ENCODE measurements around the gene NID2. TPM values are rescaled to one million over a fixed set of nuclear protein-coding genes. Genes with fewer than 3 reads are reported as not detected.
A peak's percentile ranks its signal among the peaks of the same experiment; 100 is the strongest.

The NID2 gene
- polyA plus RNA-seq, 4 donors = 88.9 to 239 (median 139) TPM

DNA sequence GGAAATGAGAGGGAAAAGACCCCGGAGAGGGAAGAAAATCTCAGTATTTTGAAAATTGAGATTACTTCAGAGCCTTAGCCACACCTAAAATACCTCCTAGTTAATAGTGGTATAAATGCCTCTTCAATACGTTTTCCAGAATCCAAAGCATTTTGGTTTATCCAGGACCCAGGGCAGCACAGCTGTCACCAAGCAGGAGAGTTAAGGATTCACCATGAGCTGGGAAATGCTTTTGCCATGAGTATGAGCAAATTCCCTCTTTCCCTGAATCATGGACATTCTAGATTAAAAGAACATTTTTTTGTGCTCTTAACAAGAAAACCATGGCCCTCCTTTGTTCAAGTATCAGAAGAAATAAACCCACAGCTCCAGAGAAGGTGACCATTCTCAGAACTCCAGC, 101.3 kb downstream of the NID2 start:
- no peak for DNase-seq (ENCODE audit: low read depth in 4 of 4, low spot score in 3 of 4)

- DNase-seq (ENCODE audit: low read depth in 4 of 4, low spot score in 3 of 4) = peak; percentile 14 to 43 (median 25)
These were observed 105.6 kb downstream of the NID2 start for GRCh38 chr14:51963286-51963685.

DNA sequence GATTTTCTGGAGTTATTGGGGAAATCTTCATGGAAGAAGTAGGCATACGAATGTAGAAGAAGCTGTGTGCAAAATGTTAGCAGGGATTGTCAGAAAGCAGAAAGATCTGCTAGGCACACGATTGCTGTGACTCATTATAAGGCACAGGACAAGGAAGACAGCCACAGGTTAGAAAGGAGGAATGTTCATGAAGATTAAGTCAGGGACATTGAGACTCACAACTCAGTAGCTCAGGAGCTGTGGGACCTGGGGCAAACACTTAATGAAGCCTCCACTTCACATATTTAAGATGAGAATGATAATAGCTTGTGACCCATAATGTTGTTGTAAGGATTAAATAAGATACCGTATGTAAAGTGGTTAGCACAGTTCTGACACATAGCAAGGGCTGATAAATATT, 106.1 kb downstream of the NID2 start:
- DNase-seq (ENCODE audit: low read depth in 4 of 4, low spot score in 3 of 4) = no peak

- DNase-seq (ENCODE audit: low read depth in 4 of 4, low spot score in 3 of 4) = no peak
These were observed 108.0 kb downstream of the NID2 start for GRCh38 chr14:51960866-51961265.

DNA sequence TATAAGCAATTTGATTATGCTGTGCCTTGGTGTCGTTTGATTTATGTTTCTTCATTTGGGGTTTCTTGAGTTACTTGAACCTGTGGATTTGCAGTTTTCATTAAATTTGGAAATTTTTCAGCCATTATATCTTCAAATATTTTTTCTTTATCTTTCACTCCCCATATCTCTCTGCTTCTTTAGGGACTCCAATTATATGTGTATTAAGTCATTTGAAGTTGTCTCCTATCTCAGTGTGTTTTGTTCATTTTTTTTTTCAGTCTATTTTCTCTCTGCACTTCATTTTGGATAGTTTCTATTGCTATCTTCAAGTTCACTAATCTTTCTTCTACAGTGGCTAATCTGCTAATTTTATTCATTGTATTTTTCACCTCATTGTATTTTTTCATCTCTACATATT, 108.9 kb downstream of the NID2 start:
- no peak for DNase-seq (ENCODE audit: low read depth in 4 of 4, low spot score in 3 of 4)

DNA sequence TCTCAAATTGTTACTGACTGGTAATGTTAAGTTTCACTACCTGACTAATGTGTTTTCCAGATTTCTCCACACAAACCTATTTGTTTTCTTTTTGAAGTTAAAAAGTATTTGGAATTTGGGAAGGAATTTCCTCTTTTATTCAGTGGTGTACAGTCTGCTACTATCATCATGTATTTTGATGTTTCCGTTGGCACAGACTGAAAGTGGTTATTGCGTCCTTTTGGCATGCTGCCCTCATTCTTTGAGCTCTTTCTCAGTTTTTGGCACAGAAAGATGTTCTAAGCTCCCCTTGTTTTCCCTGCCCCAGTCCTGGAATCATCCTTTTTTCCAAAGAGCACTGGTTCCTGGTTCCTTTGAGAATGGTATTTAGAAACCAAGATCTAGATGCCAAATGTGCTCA, 110.9 kb downstream of the NID2 start:
- DNase-seq (ENCODE audit: low read depth in 4 of 4, low spot score in 3 of 4) = no peak

Other genes starting within 250 kb of the NID2 start
- 100 to 1,000 TPM in 1 of 4 donors, 10 to 100 TPM in 3; 63.7 to 104 (median 75.8) TPM for gene GNG2, start 208.4 kb downstream of the NID2 start, polyA plus RNA-seq (ENCODE audit: insufficient read length in 4 of 4)
- 100 to 1,000 TPM; 250 to 325 (median 280) TPM for gene RTRAF, start 79.5 kb downstream of the NID2 start, polyA plus RNA-seq (ENCODE audit: insufficient read length in 4 of 4)
- gene PTGDR, start 198.6 kb upstream of the NID2 start, polyA plus RNA-seq (ENCODE audit: insufficient read length in 4 of 4) = under 1 TPM; 0.46 to 0.65 (median 0.56) TPM
- 1 to 10 TPM; 5.7 to 8.2 (median 7.0) TPM for gene PTGER2, start 245.3 kb upstream of the NID2 start, polyA plus RNA-seq (ENCODE audit: insufficient read length in 4 of 4)